HCT116 (cell line): Measurements from ENCODE around the gene GPR108. TPM values are rescaled to one million over a fixed set of nuclear protein-coding genes. Genes with fewer than 3 reads are reported as not detected.

Experiments used
- ATAC-seq: fragments of 200-7000 bp; cut with Tn5 transposase; 2 replicates; pipeline ENCODE4 v1.9.1; 2020; ENCODE audit warnings: mild to moderate bottlenecking, moderate library complexity
- BruUV-seq: library from RNA; stranded (reverse); fragments of 400-500 nt; replicated peaks from 2 replicates; lab custom pipeline; 2021; lab: Mats Ljungman, UMichigan
- CTCF ChIA-PET: fragments of 300-600 bp; sonication (Branson Sonifier 250); formaldehyde crosslinking; loops from one replicate; lab custom pipeline; 2021; ENCODE audit warnings: antibody characterized with exemption; lab: Charles Lee
- POLR2A ChIA-PET: fragments of 300-600, 350-600 bp; sonication (Branson Sonifier 250); formaldehyde crosslinking; loops from one replicate; lab custom pipeline; 2021; ENCODE audit warnings: antibody characterized with exemption; lab: Charles Lee
- RAD21 ChIA-PET, 2 experiments: fragments of 300-600 bp; sonication (Branson Sonifier 250); formaldehyde crosslinking; loops; one replicate each; lab custom pipeline; 2023; ENCODE audit warnings: low total read pairs in 2 of 2; ENCODE audit not compliant: uncharacterized antibody in 2 of 2, unreplicated experiment in 2 of 2, low non-redundant PET in 1 of 2; lab: Charles Lee
- DNase-seq: peaks from one replicate; pipeline ENCODE4 v3.0.0-alpha.2; 2010; ENCODE audit warnings: low read depth, low spot score
- H2AFZ ChIP-seq: fragments of 200-600 bp; shearing (Covaris generic), sonication (generic); 2 replicates; pipeline ENCODE4 v1.6.1; 2017; ENCODE audit warnings: low read depth, mixed run types, mixed read lengths, antibody characterized with exemption, low read length; ENCODE audit not compliant: poor library complexity, severe bottlenecking
- H3K27ac ChIP-seq: 2 replicates; pipeline ENCODE4 v1.5.1; 2012; ENCODE audit warnings: low read depth, low read length
- H3K27me3 ChIP-seq: fragments of 200-600 bp; sonication (generic); 2 replicates; pipeline ENCODE4 v1.6.1; 2016; ENCODE audit warnings: mixed run types, low read length, mixed read lengths; ENCODE audit not compliant: insufficient read depth
- H3K36me3 ChIP-seq, 2 experiments: fragments of 200-500 bp in 1 of 2; fragments of 200-600 bp in 1 of 2; sonication (Bioruptor generic) in 1 of 2; sonication (generic) in 1 of 2; 2 replicates each; pipeline versions ENCODE4 v1.5.1 to v1.6.1; 2014 to 2016; ENCODE audit warnings: low read length in 2 of 2, inconsistent platforms in 1 of 2, mixed read lengths in 1 of 2, mixed run types in 1 of 2; ENCODE audit not compliant: insufficient read depth in 2 of 2, control insufficient read depth in 1 of 2
- H3K4me1 ChIP-seq, 2 experiments: fragments of 200-600 bp in 1 of 2; sonication (generic) in 1 of 2; 2 replicates each; pipeline versions ENCODE4 v1.5.1 to v1.6.1; 2012 to 2017; ENCODE audit warnings: low read length in 2 of 2, inconsistent platforms in 1 of 2, mild to moderate bottlenecking in 1 of 2, mixed read lengths in 1 of 2, mixed run types in 1 of 2, moderate library complexity in 1 of 2; ENCODE audit not compliant: insufficient read depth in 2 of 2, control insufficient read depth in 1 of 2
- H3K4me2 ChIP-seq: fragments of 200-600 bp; sonication (generic); 2 replicates; pipeline ENCODE4 v1.6.1; 2017; ENCODE audit warnings: mixed run types, low read length, mixed read lengths
- H3K4me3 ChIP-seq, 2 experiments: fragments of 200-600 bp in 1 of 2; sonication (generic) in 1 of 2; replicated peaks in 1 of 2; 2 replicates each; pipeline ENCODE4 v1.5.1; 2011 to 2016; ENCODE audit warnings: low read length in 2 of 2, control low read depth in 1 of 2, low read depth in 1 of 2, mild to moderate bottlenecking in 1 of 2, mixed read lengths in 1 of 2, mixed run types in 1 of 2
- H3K79me2 ChIP-seq: fragments of 200-600 bp; sonication (generic); 2 replicates; pipeline ENCODE4 v1.6.1; 2017; ENCODE audit warnings: mild to moderate bottlenecking, mixed run types, low read length, moderate library complexity, mixed read lengths; ENCODE audit not compliant: insufficient read depth
- H3K9ac ChIP-seq: fragments of 200-600 bp; sonication (generic); 2 replicates; pipeline ENCODE4 v1.6.1; 2016; ENCODE audit warnings: low read length, mixed read lengths
- H3K9me2 ChIP-seq: fragments of 200-600 bp; sonication (generic), shearing (Covaris generic); 2 replicates; pipeline ENCODE4 v1.6.1; 2017; ENCODE audit warnings: mixed run types, mild to moderate bottlenecking, moderate library complexity; ENCODE audit not compliant: insufficient read depth
- H3K9me3 ChIP-seq, 2 experiments: fragments of 200-500 bp in 1 of 2; fragments of 200-600 bp in 1 of 2; sonication (Bioruptor generic) in 1 of 2; sonication (generic) in 1 of 2; 2 replicates each; pipeline ENCODE4 v1.6.1; 2014 to 2017; ENCODE audit warnings: low read length in 2 of 2, mixed read lengths in 2 of 2, inconsistent platforms in 1 of 2, low read depth in 1 of 2, mild to moderate bottlenecking in 1 of 2, mixed run types in 1 of 2, moderate library complexity in 1 of 2; ENCODE audit not compliant: control insufficient read depth in 1 of 2, insufficient read depth in 1 of 2
- H4K20me1 ChIP-seq: fragments of 200-600 bp; sonication (generic), shearing (Covaris generic); 2 replicates; pipeline ENCODE4 v1.6.1; 2017; ENCODE audit warnings: mixed run types, mild to moderate bottlenecking, moderate library complexity; ENCODE audit not compliant: insufficient read depth
- ATF3 ChIP-seq: IDR thresholded peaks from 2 replicates; pipeline ENCODE4 v1.6.1; 2012
- CBX3 ChIP-seq: IDR thresholded peaks from 2 replicates; pipeline ENCODE4 v1.6.1; 2012; ENCODE audit warnings: low read depth
- CEBPB ChIP-seq: IDR thresholded peaks from 2 replicates; pipeline ENCODE4 v1.6.1; 2012; ENCODE audit warnings: low read depth
- CTCF ChIP-seq, 3 experiments: fragments of 200-600 bp in 1 of 3; sonication (generic) in 1 of 3; IDR thresholded peaks in 2 of 3; conservative IDR thresholded peaks in 1 of 3; 2 replicates each; pipeline ENCODE4 v1.5.1; 2012 to 2017; ENCODE audit warnings: low read depth in 2 of 3, low read length in 2 of 3, antibody characterized with exemption in 1 of 3, borderline replicate concordance in 1 of 3, control low read depth in 1 of 3, mild to moderate bottlenecking in 1 of 3, mixed read lengths in 1 of 3, mixed run types in 1 of 3, moderate library complexity in 1 of 3; ENCODE audit not compliant: insufficient read depth in 1 of 3
- EGR1 ChIP-seq: IDR thresholded peaks from 2 replicates; pipeline ENCODE4 v1.6.1; 2012; ENCODE audit warnings: low read depth
- EZH2 ChIP-seq: fragments of 200-600 bp; sonication (generic); IDR thresholded peaks from 2 replicates; pipeline ENCODE4 v1.6.1; 2017; ENCODE audit warnings: antibody characterized with exemption, mixed run types
- EZH2phosphoT487 ChIP-seq: fragments of 200-600 bp; IDR thresholded peaks from 2 replicates; pipeline ENCODE4 v1.6.1; 2018; ENCODE audit warnings: antibody characterized with exemption, borderline replicate concordance
- FOSL1 ChIP-seq: IDR thresholded peaks from 2 replicates; pipeline ENCODE4 v1.6.1; 2012; ENCODE audit warnings: low read depth
- MAX ChIP-seq: IDR thresholded peaks from 2 replicates; pipeline ENCODE4 v1.6.1; 2012
- POLR2A ChIP-seq: IDR thresholded peaks from 2 replicates; pipeline ENCODE4 v1.7.0; 2011; ENCODE audit warnings: borderline replicate concordance; ENCODE audit not compliant: insufficient read depth, insufficient read length; ENCODE audit errors: extremely low read depth
- POLR2AphosphoS5 ChIP-seq: IDR thresholded peaks from 2 replicates; pipeline ENCODE4 v1.6.1; 2011; ENCODE audit warnings: mild to moderate bottlenecking, low read depth, low read length, moderate library complexity
- RAD21 ChIP-seq: IDR thresholded peaks from 2 replicates; pipeline ENCODE4 v1.6.1; 2012; ENCODE audit warnings: low read depth, mild to moderate bottlenecking
- REST ChIP-seq: IDR thresholded peaks from 2 replicates; pipeline ENCODE4 v1.6.1; 2012; ENCODE audit warnings: low read depth
- SIN3A ChIP-seq: IDR thresholded peaks from 2 replicates; pipeline ENCODE4 v1.6.1; 2012; ENCODE audit warnings: low read depth
- SP1 ChIP-seq: IDR thresholded peaks from 2 replicates; pipeline ENCODE4 v1.6.1; 2012; ENCODE audit warnings: low read depth
- SRF ChIP-seq: IDR thresholded peaks from 2 replicates; pipeline ENCODE4 v1.6.1; 2012; ENCODE audit warnings: low read depth
- TCF7L2 ChIP-seq: IDR thresholded peaks from 2 replicates; pipeline ENCODE4 v1.7.0; 2011; ENCODE audit warnings: borderline replicate concordance, inconsistent platforms; ENCODE audit not compliant: insufficient read depth, insufficient read length; ENCODE audit errors: extremely low read depth
- YY1 ChIP-seq: IDR thresholded peaks from 2 replicates; pipeline ENCODE4 v1.6.1; 2011; ENCODE audit warnings: low read length, low read depth, moderate library complexity, mild to moderate bottlenecking; ENCODE audit not compliant: insufficient replicate concordance; ENCODE audit errors: extremely low read depth
- ZNF274 ChIP-seq: fragments of 200-500 bp; sonication (Bioruptor generic); IDR thresholded peaks from 2 replicates; pipeline ENCODE4 v1.6.1; 2014; ENCODE audit warnings: mild to moderate bottlenecking, low read depth, low read length, inconsistent platforms
- intact Hi-C: fragments of 100-400 bp; cut with micrococcal nuclease; formaldehyde crosslinking; loops from 2 replicates; pipeline ENCODE4 v1.10.0; 2022
- total RNA-seq: library from RNA; stranded (reverse); gene quantifications from one replicate; pipeline ENCODE4 v1.2.1, GENCODE V29; 2021; ENCODE audit not compliant: unreplicated experiment

GPR108 gene
- total RNA-seq, 1 experiment from 2014 or later: 75.0 TPM

GRCh38 chr19:6734096-6734696, 3.2 kb downstream of the GPR108 start:
- intact Hi-C loops: no loop called here
- no peak for TF ChIP-seq CEBPB
- no peak for TF ChIP-seq EZH2
- TF ChIP-seq SRF: no peak
- no peak for TF ChIP-seq YY1
- no peak for TF ChIP-seq EZH2phosphoT487
- TF ChIP-seq CTCF (IDR thresholded peaks at IDR 0.05 in 2 of 3, conservative IDR thresholded peaks at IDR 0.05 in 1 of 3; ENCODE audit: borderline replicate concordance in 1 of 3, insufficient read depth in 1 of 3, low read depth in 2 of 3, low read length in 2 of 3): no peak
- TF ChIP-seq POLR2A: no peak
- no peak for TF ChIP-seq TCF7L2
- no peak for TF ChIP-seq RAD21
- no peak for TF ChIP-seq MAX
- TF ChIP-seq CBX3: no peak
- TF ChIP-seq POLR2AphosphoS5: no peak
- TF ChIP-seq SIN3A: no peak
- TF ChIP-seq FOSL1: no peak
- TF ChIP-seq ZNF274: no peak
- TF ChIP-seq ATF3: no peak
- no peak for TF ChIP-seq EGR1
- TF ChIP-seq SP1: no peak
- no peak for TF ChIP-seq REST
- BruUV-seq: no TSS peak
- no peak for DNase-seq
- peaks cover 17% of the 10 kb centered on the region for H3K79me2 ChIP-seq
- H3K4me3 ChIP-seq: no peak overlapping the region
- H3K36me3 ChIP-seq: no peaks in the 10 kb centered on the region; a peak in 2 of 4 replicates
- H3K27ac ChIP-seq: no peak overlapping the region
- H3K9ac ChIP-seq: no peak overlapping the region
- H3K27me3 ChIP-seq: no peaks in the 10 kb centered on the region
- no peak for ATAC-seq
- CTCF ChIA-PET: no interaction called here
- H3K9me2 ChIP-seq: no peaks in the 10 kb centered on the region
- H3K9me3 ChIP-seq: no peaks in the 10 kb centered on the region
- peaks cover 24 to 40% of the 10 kb centered on the region in 2 experiments for H3K4me1 ChIP-seq
- no peak overlapping the region for H3K4me2 ChIP-seq
- RAD21 ChIA-PET: no interaction called here
- H2AFZ ChIP-seq: no peak overlapping the region
- H4K20me1 ChIP-seq: no peaks in the 10 kb centered on the region
- POLR2A ChIA-PET: no interaction called here
